SU-DHL-6 (cell line): ENCODE results near the gene PRL.

Source experiments
- H2AFZ ChIP-seq: fragments of 200-600 bp; sonication (generic); 2 replicates; pipeline ENCODE4 v1.6.1; 2014; ENCODE audit warnings: low read depth, mild to moderate bottlenecking, moderate library complexity, mixed read lengths, antibody characterized with exemption, low read length; ENCODE audit not compliant: severe bottlenecking
- H3F3A ChIP-seq: fragments of 200-600 bp; shearing (Covaris generic); 2 replicates; pipeline ENCODE4 v1.6.0; 2016; ENCODE audit warnings: antibody characterized with exemption, mild to moderate bottlenecking; ENCODE audit not compliant: insufficient read depth
- H3K27ac ChIP-seq: fragments of 200-600 bp; sonication (generic); 2 replicates; pipeline ENCODE4 v1.5.1; 2016; ENCODE audit warnings: low read depth, mild to moderate bottlenecking, low read length, moderate library complexity, mixed read lengths
- H3K27me3 ChIP-seq: fragments of 200-600 bp; sonication (generic), shearing (Covaris generic); 2 replicates; pipeline ENCODE4 v1.6.0; 2014; ENCODE audit warnings: mild to moderate bottlenecking, low read length
- H3K36me3 ChIP-seq: fragments of 200-600 bp; sonication (generic); 2 replicates; pipeline ENCODE4 v1.6.1; 2014; ENCODE audit warnings: mild to moderate bottlenecking, low read length, mixed read lengths
- H3K4me2 ChIP-seq: fragments of 300-600, 200-600 bp; shearing (Covaris generic), sonication (generic); 2 replicates; pipeline ENCODE4 v1.6.0; 2014; ENCODE audit warnings: low read length, low read depth, mild to moderate bottlenecking; ENCODE audit not compliant: poor library complexity, severe bottlenecking
- H3K4me3 ChIP-seq: fragments of 200-600 bp; sonication (generic); 2 replicates; pipeline ENCODE4 v1.5.1; 2014; ENCODE audit warnings: antibody characterized with exemption, low read length, mild to moderate bottlenecking, mixed read lengths; ENCODE audit not compliant: insufficient read depth, poor library complexity, severe bottlenecking
- H3K79me2 ChIP-seq: fragments of 200-600 bp; sonication (generic); 2 replicates; pipeline ENCODE4 v1.6.1; 2014; ENCODE audit warnings: mild to moderate bottlenecking, low read length, moderate library complexity; ENCODE audit not compliant: insufficient read depth
- H3K9ac ChIP-seq: fragments of 200-600 bp; sonication (generic); 2 replicates; pipeline ENCODE4 v1.7.0; 2014; ENCODE audit warnings: mild to moderate bottlenecking, low read length
- H3K9me2 ChIP-seq: fragments of 200-600 bp; sonication (generic); replicated peaks from 2 replicates; pipeline ENCODE4 v1.6.1; 2014; ENCODE audit warnings: low read length; ENCODE audit not compliant: insufficient read depth
- H3K9me3 ChIP-seq: fragments of 200-600 bp; sonication (generic); 2 replicates; pipeline ENCODE4 v1.6.1; 2014; ENCODE audit warnings: low read length, mixed read lengths; ENCODE audit not compliant: insufficient read depth
- H4K20me1 ChIP-seq: fragments of 200-600 bp; sonication (generic); 2 replicates; pipeline ENCODE4 v1.6.1; 2014; ENCODE audit warnings: low read depth, mild to moderate bottlenecking, antibody characterized with exemption, low read length, moderate library complexity, mixed read lengths
- CTCF ChIP-seq: fragments of 200-600 bp; sonication (generic); IDR thresholded peaks from one replicate; pipeline ENCODE4 v1.5.1; 2017; ENCODE audit warnings: antibody characterized with exemption, mild to moderate bottlenecking, low read length, moderate library complexity; ENCODE audit not compliant: insufficient read depth, poor library complexity, severe bottlenecking
- EZH2phosphoT487 ChIP-seq: fragments of 200-600 bp; sonication (generic), shearing (Covaris generic); conservative IDR thresholded peaks from 2 replicates; pipeline ENCODE4 v1.6.1; 2018; ENCODE audit warnings: mild to moderate bottlenecking, antibody characterized with exemption, low read length, moderate library complexity, mixed read lengths

PRL gene

DNA sequence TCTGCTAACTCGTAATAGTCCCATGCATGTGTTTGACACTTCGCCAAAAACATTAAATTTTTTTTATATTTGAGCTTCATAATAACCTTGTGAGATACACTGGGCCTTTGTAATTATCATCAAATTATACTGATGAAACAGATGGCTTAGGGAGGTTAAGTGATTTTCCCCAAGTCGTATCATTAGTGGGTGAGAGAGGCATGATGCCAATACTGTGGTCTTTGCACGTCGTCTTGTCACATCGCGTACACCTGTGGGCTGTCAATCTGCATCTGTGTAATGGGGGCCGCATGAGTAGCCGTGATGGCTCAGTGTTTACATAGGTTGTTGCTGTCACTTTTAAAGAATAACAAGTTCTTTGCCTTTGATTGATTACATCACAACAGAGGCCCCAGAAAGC lies 1.7 kb downstream of the PRL start:
- TF ChIP-seq CTCF, result no peak
- TF ChIP-seq EZH2phosphoT487, result no peak
- Histone ChIP-seq H3K9me3 (no peaks in the 10 kb centered on the region), H3K36me3 (no peaks in the 10 kb centered on the region), H3K4me2 (no peak overlapping the region), H3K9me2 (no peaks in the 10 kb centered on the region), H4K20me1 (no peaks in the 10 kb centered on the region), H2AFZ (no peak overlapping the region), H3K79me2 (no peaks in the 10 kb centered on the region), H3K27ac (no peak overlapping the region), H3K27me3 (no peaks in the 10 kb centered on the region), H3F3A (no peaks in the 10 kb centered on the region), H3K4me3 (no peak overlapping the region), H3K9ac (no peak overlapping the region)

DNA sequence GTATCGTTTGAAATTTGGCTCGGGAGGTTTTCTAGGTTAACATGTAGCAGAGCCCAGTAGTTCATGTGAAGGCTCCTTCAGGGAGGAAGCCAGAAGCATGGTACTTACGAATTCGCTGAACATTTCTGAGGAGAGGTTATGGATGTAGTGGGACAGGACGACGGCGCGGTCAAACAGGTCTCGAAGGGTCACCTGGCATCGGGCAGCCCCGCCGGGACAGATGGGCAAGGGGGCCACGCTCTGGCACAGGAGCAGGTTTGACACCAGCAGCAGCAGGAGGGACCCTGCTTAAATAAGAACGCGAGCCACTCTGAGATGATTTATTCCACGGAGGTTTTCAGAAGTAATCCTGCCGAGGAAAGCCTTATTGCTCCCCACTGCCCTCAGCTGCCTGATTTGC lies 2.5 kb downstream of the PRL start:
- Histone ChIP-seq H3K27me3 (no peaks in the 10 kb centered on the region), H3K36me3 (no peaks in the 10 kb centered on the region), H3K27ac (no peak overlapping the region), H3K9ac (no peak overlapping the region), H3K4me3 (no peak overlapping the region), H2AFZ (no peak overlapping the region), H3K79me2 (no peaks in the 10 kb centered on the region), H3K9me3 (no peaks in the 10 kb centered on the region), H3K9me2 (no peaks in the 10 kb centered on the region), H4K20me1 (no peaks in the 10 kb centered on the region), H3K4me2 (no peak overlapping the region), H3F3A (no peaks in the 10 kb centered on the region)
- TF ChIP-seq EZH2phosphoT487, result no peak
- TF ChIP-seq CTCF, result no peak

DNA sequence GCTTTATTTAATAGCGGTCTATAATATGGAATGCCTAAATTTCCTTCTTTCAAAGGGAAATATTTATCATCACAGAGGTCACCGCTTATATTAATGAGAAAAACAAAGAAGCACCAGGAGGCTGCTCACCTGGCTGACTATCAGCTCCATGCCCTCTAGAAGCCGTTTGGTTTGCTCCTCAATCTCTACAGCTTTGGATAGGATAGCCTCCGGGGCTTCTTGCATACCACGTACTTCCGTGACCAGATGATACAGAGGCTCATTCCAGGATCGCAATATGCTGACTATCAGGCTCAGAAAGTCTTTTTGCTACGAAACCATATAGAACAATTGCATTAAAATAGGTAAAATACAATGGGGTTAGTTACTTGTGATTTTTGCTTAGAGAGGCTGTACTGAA lies 6.8 kb downstream of the PRL start:
- H3K9me3 ChIP-seq, result no peaks in the 10 kb centered on the region
- H3K4me3 ChIP-seq, result no peak overlapping the region
- H3K79me2 ChIP-seq, result no peaks in the 10 kb centered on the region
- no peaks in the 10 kb centered on the region for H4K20me1 ChIP-seq
- no peak overlapping the region for H3K27ac ChIP-seq
- no peak overlapping the region for H3K4me2 ChIP-seq
- no peaks in the 10 kb centered on the region for H3K9me2 ChIP-seq
- no peaks in the 10 kb centered on the region for H3K36me3 ChIP-seq
- TF ChIP-seq EZH2phosphoT487, result no peak
- no peak for TF ChIP-seq CTCF
- no peak overlapping the region for H3K9ac ChIP-seq
- no peaks in the 10 kb centered on the region for H3F3A ChIP-seq
- H3K27me3 ChIP-seq, result no peaks in the 10 kb centered on the region
- H2AFZ ChIP-seq, result no peak overlapping the region

DNA sequence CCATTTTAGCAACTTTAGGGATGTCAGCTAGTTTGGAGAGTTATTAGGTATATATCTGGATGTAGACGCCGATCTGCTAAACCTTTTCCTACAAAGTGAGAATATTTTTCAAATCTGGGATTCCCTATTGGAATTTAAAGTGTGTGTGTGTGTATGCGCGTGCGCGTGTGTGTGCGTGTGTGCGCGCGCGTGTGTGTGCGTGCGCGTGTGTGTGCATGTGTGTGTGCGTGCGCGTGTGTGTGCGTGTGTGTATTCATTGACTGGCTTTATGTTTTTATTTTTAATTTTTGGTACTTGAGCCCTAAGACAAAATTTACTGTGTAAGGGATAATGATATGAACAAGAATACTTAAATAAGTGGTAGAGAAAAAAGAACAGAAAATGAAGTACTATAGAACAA lies 8.1 kb downstream of the PRL start:
- Histone ChIP-seq H3K9me3 (no peaks in the 10 kb centered on the region), H4K20me1 (no peaks in the 10 kb centered on the region), H3K9ac (no peak overlapping the region), H3K4me2 (no peak overlapping the region), H3K27ac (no peak overlapping the region), H3K9me2 (no peaks in the 10 kb centered on the region), H3F3A (no peaks in the 10 kb centered on the region), H2AFZ (no peak overlapping the region), H3K36me3 (no peaks in the 10 kb centered on the region), H3K79me2 (no peaks in the 10 kb centered on the region), H3K27me3 (peaks cover 4% of the 10 kb centered on the region; the same call in 1 of the 2 replicates), H3K4me3 (no peak overlapping the region)
- no peak for TF ChIP-seq CTCF
- no peak for TF ChIP-seq EZH2phosphoT487
